ENCODE measurements around the gene CELF6. TPM values are rescaled to one million over a fixed set of nuclear protein-coding genes. Genes with fewer than 3 reads are reported as not detected.

The CELF6 gene
- total RNA-seq, 4 donors from 2014 or later: 1.2 to 4.6 (median 2.5) TPM

DNA sequence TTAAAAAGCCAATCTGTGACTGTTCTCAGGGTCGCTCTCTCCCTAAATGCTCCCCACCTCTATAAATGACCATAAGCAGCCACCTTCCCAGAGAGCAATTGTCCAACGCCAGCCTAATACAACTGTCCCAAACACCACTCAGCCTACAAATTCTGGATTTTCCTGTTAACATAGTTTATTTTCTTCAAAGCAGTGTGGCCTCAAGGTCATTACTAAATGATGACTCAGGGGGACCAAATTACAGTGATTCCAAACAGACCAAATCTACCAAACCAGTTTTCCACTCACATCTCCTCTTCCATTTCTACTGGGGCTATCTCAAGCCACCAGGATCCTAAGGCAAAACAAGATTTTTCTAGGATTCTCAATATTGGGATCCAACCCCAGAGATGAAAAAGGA is 33.3 kb upstream of the CELF6 start:
- Histone ChIP-seq H3K4me1 (peaks cover 2 to 9% (median 6%) of the 10 kb centered on the region in 4 donors), H3K27ac (replicated peaks in 1 of 4) (no peak overlapping the region), H3K36me3 (peaks cover 63 to 93% (median 85%) of the 10 kb centered on the region in 4 donors), H3K27me3 (no peaks in the 10 kb centered on the region), H3K9me3 (no peaks in the 10 kb centered on the region), H3K4me3 (no peak overlapping the region)
- TF ChIP-seq EP300 (IDR thresholded peaks at IDR 0.05) (no peak), POLR2A (IDR thresholded peaks at IDR 0.05; ENCODE audit: low read depth) (no peak), POLR2AphosphoS5 (IDR thresholded peaks at IDR 0.05) (no peak)
- TF ChIP-seq, protein P1, sequence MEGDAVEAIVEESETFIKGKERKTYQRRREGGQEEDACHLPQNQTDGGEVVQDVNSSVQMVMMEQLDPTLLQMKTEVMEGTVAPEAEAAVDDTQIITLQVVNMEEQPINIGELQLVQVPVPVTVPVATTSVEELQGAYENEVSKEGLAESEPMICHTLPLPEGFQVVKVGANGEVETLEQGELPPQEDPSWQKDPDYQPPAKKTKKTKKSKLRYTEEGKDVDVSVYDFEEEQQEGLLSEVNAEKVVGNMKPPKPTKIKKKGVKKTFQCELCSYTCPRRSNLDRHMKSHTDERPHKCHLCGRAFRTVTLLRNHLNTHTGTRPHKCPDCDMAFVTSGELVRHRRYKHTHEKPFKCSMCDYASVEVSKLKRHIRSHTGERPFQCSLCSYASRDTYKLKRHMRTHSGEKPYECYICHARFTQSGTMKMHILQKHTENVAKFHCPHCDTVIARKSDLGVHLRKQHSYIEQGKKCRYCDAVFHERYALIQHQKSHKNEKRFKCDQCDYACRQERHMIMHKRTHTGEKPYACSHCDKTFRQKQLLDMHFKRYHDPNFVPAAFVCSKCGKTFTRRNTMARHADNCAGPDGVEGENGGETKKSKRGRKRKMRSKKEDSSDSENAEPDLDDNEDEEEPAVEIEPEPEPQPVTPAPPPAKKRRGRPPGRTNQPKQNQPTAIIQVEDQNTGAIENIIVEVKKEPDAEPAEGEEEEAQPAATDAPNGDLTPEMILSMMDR (IDR thresholded peaks at IDR 0.05): no peak
- 96% methylated on average over 2 of the region's 2 CpGs for WGBS
- DNase-seq (ENCODE audit: extremely low spot score): no peak
- intact Hi-C loops (cut with DNase I): no loop called here

DNA sequence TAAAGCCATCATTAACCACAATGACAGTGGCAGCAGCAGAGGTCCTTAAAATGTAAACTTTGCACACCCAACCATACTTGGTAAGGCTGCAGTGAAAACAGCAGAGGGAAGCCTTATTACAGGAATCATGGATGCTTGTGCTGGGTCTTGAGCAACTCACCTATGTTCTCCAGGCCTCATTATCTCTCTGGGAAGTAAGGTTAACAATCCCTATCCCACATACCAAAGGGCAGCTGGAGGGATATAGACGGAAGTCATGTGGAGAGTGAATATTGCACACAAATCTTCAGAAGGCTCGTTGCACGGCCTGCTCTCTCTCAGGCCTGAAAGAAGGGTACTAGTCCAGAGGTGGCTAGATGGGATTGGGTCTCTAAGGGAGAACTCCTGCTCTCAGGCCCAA is 25.8 kb upstream of the CELF6 start:
- Histone ChIP-seq H3K4me1 (no peaks in the 10 kb centered on the region), H3K27me3 (no peaks in the 10 kb centered on the region), H3K27ac (replicated peaks in 1 of 4) (no peak overlapping the region), H3K4me3 (no peak overlapping the region), H3K36me3 (peaks cover 58 to 89% (median 82%) of the 10 kb centered on the region in 4 donors), H3K9me3 (no peaks in the 10 kb centered on the region)
- no peak for DNase-seq (ENCODE audit: extremely low spot score)
- intact Hi-C loops (cut with DNase I): no loop called here
- WGBS: 100% methylated on average over 2 of the region's 3 CpGs
- TF ChIP-seq POLR2AphosphoS5 (IDR thresholded peaks at IDR 0.05) (no peak), EP300 (IDR thresholded peaks at IDR 0.05) (no peak), POLR2A (IDR thresholded peaks at IDR 0.05; ENCODE audit: low read depth) (no peak)
- TF ChIP-seq, protein P1 (IDR thresholded peaks at IDR 0.05): no peak

DNA sequence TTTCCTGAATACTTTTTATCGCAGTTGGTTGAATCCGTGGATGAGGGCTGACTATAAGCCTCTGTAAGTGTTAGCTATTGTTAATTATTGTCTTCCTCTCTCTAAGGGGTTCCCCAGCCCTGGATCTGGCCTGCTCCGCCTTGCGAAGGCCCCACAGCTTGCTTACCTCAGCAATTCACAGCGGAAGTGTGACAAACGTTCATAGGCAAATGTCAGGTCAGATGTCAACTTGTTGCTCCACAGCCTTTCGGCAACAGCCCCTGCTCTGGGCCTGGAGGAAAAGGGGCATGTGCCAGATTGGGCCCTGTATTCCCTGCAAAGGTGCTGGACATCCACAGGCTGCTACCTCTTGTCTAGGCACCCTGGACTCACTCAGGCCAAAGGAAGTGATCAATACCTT is 25.3 kb upstream of the CELF6 start:
- no peak for DNase-seq (ENCODE audit: extremely low spot score)
- 77% methylated on average over 6 of the region's 7 CpGs for WGBS
- Histone ChIP-seq H3K4me3 (no peak overlapping the region), H3K36me3 (peaks cover 53 to 83% (median 76%) of the 10 kb centered on the region in 4 donors), H3K27ac (replicated peaks in 1 of 4) (no peak overlapping the region), H3K27me3 (no peaks in the 10 kb centered on the region), H3K4me1 (peaks cover 0 to under 1% (median 0%) of the 10 kb centered on the region in 4 donors), H3K9me3 (no peaks in the 10 kb centered on the region)
- TF ChIP-seq EP300 (IDR thresholded peaks at IDR 0.05) (no peak), POLR2AphosphoS5 (IDR thresholded peaks at IDR 0.05) (no peak), POLR2A (IDR thresholded peaks at IDR 0.05; ENCODE audit: low read depth) (no peak)
- TF ChIP-seq, protein P1 (IDR thresholded peaks at IDR 0.05): no peak
- intact Hi-C loops (cut with DNase I): no loop called here

GRCh38 chr15:72344602-72345001 is 24.6 kb upstream of the CELF6 start:
- intact Hi-C loops (cut with DNase I): no loop called here
- H3K27me3 ChIP-seq: no peaks in the 10 kb centered on the region
- no peaks in the 10 kb centered on the region for H3K9me3 ChIP-seq
- H3K36me3 ChIP-seq: peaks cover 46 to 77% (median 70%) of the 10 kb centered on the region in 4 donors
- WGBS: 43% methylated on average over 1 of the region's 1 CpG
- H3K4me3 ChIP-seq: no peak overlapping the region
- DNase-seq (ENCODE audit: extremely low spot score): no peak
- peaks cover 0 to 7% (median 6%) of the 10 kb centered on the region in 4 donors for H3K4me1 ChIP-seq
- no peak for TF ChIP-seq POLR2AphosphoS5 (IDR thresholded peaks at IDR 0.05)
- TF ChIP-seq, protein P1 (IDR thresholded peaks at IDR 0.05): no peak
- TF ChIP-seq EP300 (IDR thresholded peaks at IDR 0.05): no peak
- no peak for TF ChIP-seq POLR2A (IDR thresholded peaks at IDR 0.05; ENCODE audit: low read depth)
- no peak overlapping the region for H3K27ac ChIP-seq (replicated peaks in 1 of 4)

GRCh38 chr15:72342385-72342784 is 22.4 kb upstream of the CELF6 start:
- H3K27ac ChIP-seq (replicated peaks in 1 of 4): no peak overlapping the region
- no peak overlapping the region for H3K4me3 ChIP-seq
- no peaks in the 10 kb centered on the region for H3K27me3 ChIP-seq
- H3K9me3 ChIP-seq: no peaks in the 10 kb centered on the region
- intact Hi-C loops (cut with DNase I): no loop called here
- TF ChIP-seq POLR2AphosphoS5 (IDR thresholded peaks at IDR 0.05) (no peak), POLR2A (IDR thresholded peaks at IDR 0.05; ENCODE audit: low read depth) (no peak), EP300 (IDR thresholded peaks at IDR 0.05) (no peak)
- TF ChIP-seq, protein P1 (IDR thresholded peaks at IDR 0.05): peak in 2 of 3 experiments; percentile 21 to 38
- 57% methylated on average over 11 of the region's 11 CpGs for WGBS
- peaks cover 6 to 21% (median 21%) of the 10 kb centered on the region in 4 donors for H3K4me1 ChIP-seq
- DNase-seq (ENCODE audit: extremely low spot score): no peak
- H3K36me3 ChIP-seq: peaks cover 24 to 58% (median 47%) of the 10 kb centered on the region in 4 donors
